KOPT-K1 (cell line): ENCODE data around the gene IL16.
"Not testable (repeated sequence)": the region's sequence is repeated elsewhere in the genome, so short reads cannot be mapped to it uniquely, and the experiment has no call there.

Source experiments
- H3K27ac ChIP-seq: fragments of 200-600 bp; sonication (generic); 2 replicates; pipeline ENCODE4 v1.5.1; 2016; ENCODE audit warnings: antibody characterized with exemption, mild to moderate bottlenecking, low read depth, low read length; ENCODE audit not compliant: poor library complexity, severe bottlenecking
- H3K36me3 ChIP-seq: fragments of 200-600 bp; sonication (generic); 2 replicates; pipeline ENCODE4 v1.5.1; 2017; ENCODE audit warnings: antibody characterized with exemption, mild to moderate bottlenecking, low read length, moderate library complexity; ENCODE audit not compliant: insufficient read depth
- H3K9me3 ChIP-seq: fragments of 200-600 bp; sonication (generic); 2 replicates; pipeline ENCODE4 v1.5.1; 2017; ENCODE audit warnings: antibody characterized with exemption, low read length, mild to moderate bottlenecking; ENCODE audit not compliant: insufficient read depth, poor library complexity, severe bottlenecking

The IL16 gene

GRCh38 chr15:81196576-81197254, at the start of gene IL16:
TSS of gene IL16 (plus strand) at chr15:81196879. CDS start at chr15:81225400, 28,521 bp downstream.
- no peaks in the 10 kb centered on the region for H3K9me3 ChIP-seq
- H3K36me3 ChIP-seq: no peaks in the 10 kb centered on the region
- H3K27ac ChIP-seq: no peak within 1 kb of the TSS

- Histone ChIP-seq H3K36me3 (no peaks in the 10 kb centered on the region), H3K9me3 (no peaks in the 10 kb centered on the region), H3K27ac (no peak overlapping the region)
These were observed 45.3 kb upstream of the IL16 start for GRCh38 chr15:81151389-81151788.

- Histone ChIP-seq H3K27ac (no peak overlapping the region), H3K36me3 (no peaks in the 10 kb centered on the region)
These were observed 44.3 kb upstream of the IL16 start for GRCh38 chr15:81152339-81152738.

GRCh38 chr15:81152799-81153198, 43.9 kb upstream of the IL16 start:
- Histone ChIP-seq H3K9me3 (no peaks in the 10 kb centered on the region), H3K27ac (no peak overlapping the region), H3K36me3 (no peaks in the 10 kb centered on the region)

More at GRCh38 chr15:81152339-81152738, 44.3 kb upstream of the IL16 start:
- no peaks in the 10 kb centered on the region for H3K9me3 ChIP-seq

- Histone ChIP-seq H3K36me3 (no peaks in the 10 kb centered on the region), H3K27ac (no peak overlapping the region)
These were observed 41.1 kb upstream of the IL16 start for GRCh38 chr15:81155375-81156218.

GRCh38 chr15:81156324-81156723, 40.4 kb upstream of the IL16 start:
- no peaks in the 10 kb centered on the region for H3K9me3 ChIP-seq
- no peaks in the 10 kb centered on the region for H3K36me3 ChIP-seq
- no peak overlapping the region for H3K27ac ChIP-seq

More at GRCh38 chr15:81155375-81156218, 41.1 kb upstream of the IL16 start:
- no peaks in the 10 kb centered on the region for H3K9me3 ChIP-seq

GRCh38 chr15:81157195-81157938, 39.3 kb upstream of the IL16 start:
- no peaks in the 10 kb centered on the region for H3K36me3 ChIP-seq
- no peak overlapping the region for H3K27ac ChIP-seq
- no peaks in the 10 kb centered on the region for H3K9me3 ChIP-seq

- Histone ChIP-seq H3K9me3 (no peaks in the 10 kb centered on the region), H3K27ac (no peak overlapping the region), H3K36me3 (no peaks in the 10 kb centered on the region)
These were observed 38.8 kb upstream of the IL16 start for GRCh38 chr15:81157939-81158223.

- not testable (repeated sequence) for H3K36me3 ChIP-seq, H3K9me3 ChIP-seq, H3K27ac ChIP-seq
These were observed 38.1 kb upstream of the IL16 start for GRCh38 chr15:81158561-81158960.

GRCh38 chr15:81160312-81161159, 36.1 kb upstream of the IL16 start:
- H3K36me3 ChIP-seq: no peaks in the 10 kb centered on the region
- no peaks in the 10 kb centered on the region for H3K9me3 ChIP-seq
- H3K27ac ChIP-seq: no peak overlapping the region

- H3K36me3 ChIP-seq: no peaks in the 10 kb centered on the region
These were observed 35.5 kb upstream of the IL16 start for GRCh38 chr15:81161160-81161673.

GRCh38 chr15:81161851-81162250, 34.8 kb upstream of the IL16 start:
- no peaks in the 10 kb centered on the region for H3K9me3 ChIP-seq
- no peaks in the 10 kb centered on the region for H3K36me3 ChIP-seq
- H3K27ac ChIP-seq: no peak overlapping the region

More at GRCh38 chr15:81161160-81161673, 35.5 kb upstream of the IL16 start:
- Histone ChIP-seq H3K27ac (no peak overlapping the region), H3K9me3 (no peaks in the 10 kb centered on the region)

- no peaks in the 10 kb centered on the region for H3K9me3 ChIP-seq
- H3K27ac ChIP-seq: no peak overlapping the region
- H3K36me3 ChIP-seq: no peaks in the 10 kb centered on the region
These were observed 32.5 kb upstream of the IL16 start for GRCh38 chr15:81163961-81164800.

- Histone ChIP-seq H3K27ac (no peak overlapping the region), H3K36me3 (no peaks in the 10 kb centered on the region), H3K9me3 (no peaks in the 10 kb centered on the region)
These were observed 31.1 kb upstream of the IL16 start for GRCh38 chr15:81165535-81165934.
